Retinal pigment epithelial cell (primary cell): Measurements from ENCODE around the gene TMCO1.
"Not testable (repeated sequence)": the region's sequence is repeated elsewhere in the genome, so short reads cannot be mapped to it uniquely, and the experiment has no call there.

Experiments
- DNase-seq: peaks from one replicate; pipeline ENCODE4 v3.0.0-alpha.2; 2010; ENCODE audit warnings: low read depth
- H3K4me3 ChIP-seq: 2 replicates; pipeline ENCODE4 v1.5.1; 2011; ENCODE audit warnings: mild to moderate bottlenecking, low read length, control low read depth, moderate library complexity
- CTCF ChIP-seq: conservative IDR thresholded peaks from 2 replicates; pipeline ENCODE4 v1.5.1; 2011; ENCODE audit warnings: low read depth, low read length, control low read depth, inconsistent platforms

The TMCO1 gene

GRCh38 chr1:165683848-165684485 is 84.7 kb downstream of the TMCO1 start:
- H3K4me3 ChIP-seq: no peak overlapping the region
- no peak for DNase-seq
- TF ChIP-seq CTCF: no peak

- H3K4me3 ChIP-seq, DNase-seq: not testable (repeated sequence)
Measured at GRCh38 chr1:165680773-165681172, 87.9 kb downstream of the TMCO1 start.

DNA sequence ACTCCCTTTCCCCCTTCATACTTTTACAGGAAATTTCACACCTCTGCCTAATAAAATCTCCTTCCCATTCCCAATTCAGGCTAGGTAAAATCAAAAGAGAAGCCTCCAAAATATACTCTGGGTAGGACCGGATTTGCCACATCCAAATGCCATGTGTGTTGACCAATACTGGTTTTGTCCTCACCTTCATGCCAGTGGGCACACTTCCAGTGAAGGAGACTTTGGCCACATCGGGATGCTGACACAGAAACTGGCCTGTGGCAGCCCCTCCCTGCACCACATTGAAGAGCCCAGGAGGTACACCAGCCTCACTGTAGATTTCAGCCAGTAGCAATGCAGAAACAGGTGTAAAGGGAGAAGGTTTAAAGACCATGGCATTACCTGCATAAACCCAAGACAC is 88.4 kb downstream of the TMCO1 start:
- DNase-seq: no peak
- no peak overlapping the region for H3K4me3 ChIP-seq
- no peak for TF ChIP-seq CTCF

GRCh38 chr1:165679282-165680036 is 89.2 kb downstream of the TMCO1 start:
- no peak for DNase-seq
- no peak for TF ChIP-seq CTCF
- no peak overlapping the region for H3K4me3 ChIP-seq

GRCh38 chr1:165678509-165678908 is 90.2 kb downstream of the TMCO1 start:
- H3K4me3 ChIP-seq: no peak overlapping the region
- no peak for DNase-seq
- TF ChIP-seq CTCF: no peak
